ENCODE results near the gene ACRBP. TPM values are rescaled to one million over a fixed set of nuclear protein-coding genes. Genes with fewer than 3 reads are reported as not detected.

The ACRBP gene
- total and polyA plus RNA-seq, 7 donors: 0.29 to 0.99 (median 0.82) TPM; not detected in 1

DNA sequence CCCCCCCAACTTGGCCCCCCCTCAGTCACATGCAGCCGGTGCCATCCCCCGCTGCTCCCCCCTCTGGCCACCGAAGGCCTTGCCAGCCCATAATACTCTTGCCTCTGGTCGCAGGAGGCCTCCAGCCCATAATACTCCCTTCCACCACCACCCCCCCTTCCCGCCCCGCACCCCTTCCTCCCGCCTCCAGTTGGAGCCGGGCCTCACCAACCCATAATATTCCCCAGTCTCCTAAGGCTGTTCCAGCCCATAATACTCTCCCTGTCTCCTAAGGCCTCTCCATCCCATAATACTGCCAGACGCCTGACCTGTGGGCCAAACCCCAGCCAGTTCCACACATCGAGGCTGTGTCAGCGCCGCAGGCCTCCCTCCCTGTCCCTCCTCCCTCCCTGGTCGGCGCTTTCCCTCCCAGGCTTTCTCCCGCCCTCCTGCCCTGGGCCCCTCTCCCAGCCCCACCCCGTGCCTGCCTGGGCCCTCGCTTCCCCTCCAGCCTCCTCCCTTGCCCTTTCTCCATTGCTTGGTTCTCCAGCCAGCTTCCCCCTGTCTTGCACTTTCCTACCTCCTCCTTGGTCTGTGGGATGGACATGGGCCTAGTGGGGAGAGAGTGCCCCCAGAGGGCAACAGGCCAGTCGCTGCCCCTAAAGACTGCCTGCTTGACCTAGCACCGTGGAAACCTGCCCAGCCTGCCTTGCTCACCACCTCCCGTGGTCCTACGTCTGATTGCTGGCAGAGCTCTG is 33.3 kb downstream of the ACRBP start:
- 12 to 20% (median 20%) methylated on average over 15 to 21 of the region's 21 CpGs for WGBS, 3 donors
- peak; percentile 58 to 80 (median 75) for ATAC-seq
- Histone ChIP-seq H3K36me3 (ENCODE audit: insufficient read depth in 1 of 2, low read depth in 1 of 2) (no peaks in the 10 kb centered on the region), H3K4me1 (peaks cover 13% of the 10 kb centered on the region), H3K27me3 (ENCODE audit: insufficient read depth in 3 of 3, low read length in 2 of 3) (no peaks in the 10 kb centered on the region), H3K9me3 (no peaks in the 10 kb centered on the region), H3K27ac (peak overlapping the region; percentile 72), H3K4me3 (no peak overlapping the region)
- peak; percentile 88 to 95 for DNase-seq
- TF ChIP-seq, protein P1, sequence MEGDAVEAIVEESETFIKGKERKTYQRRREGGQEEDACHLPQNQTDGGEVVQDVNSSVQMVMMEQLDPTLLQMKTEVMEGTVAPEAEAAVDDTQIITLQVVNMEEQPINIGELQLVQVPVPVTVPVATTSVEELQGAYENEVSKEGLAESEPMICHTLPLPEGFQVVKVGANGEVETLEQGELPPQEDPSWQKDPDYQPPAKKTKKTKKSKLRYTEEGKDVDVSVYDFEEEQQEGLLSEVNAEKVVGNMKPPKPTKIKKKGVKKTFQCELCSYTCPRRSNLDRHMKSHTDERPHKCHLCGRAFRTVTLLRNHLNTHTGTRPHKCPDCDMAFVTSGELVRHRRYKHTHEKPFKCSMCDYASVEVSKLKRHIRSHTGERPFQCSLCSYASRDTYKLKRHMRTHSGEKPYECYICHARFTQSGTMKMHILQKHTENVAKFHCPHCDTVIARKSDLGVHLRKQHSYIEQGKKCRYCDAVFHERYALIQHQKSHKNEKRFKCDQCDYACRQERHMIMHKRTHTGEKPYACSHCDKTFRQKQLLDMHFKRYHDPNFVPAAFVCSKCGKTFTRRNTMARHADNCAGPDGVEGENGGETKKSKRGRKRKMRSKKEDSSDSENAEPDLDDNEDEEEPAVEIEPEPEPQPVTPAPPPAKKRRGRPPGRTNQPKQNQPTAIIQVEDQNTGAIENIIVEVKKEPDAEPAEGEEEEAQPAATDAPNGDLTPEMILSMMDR (IDR thresholded peaks at IDR 0.05): peak; percentile 7
- intact Hi-C loops (cut with DNase I): no loop called here

DNA sequence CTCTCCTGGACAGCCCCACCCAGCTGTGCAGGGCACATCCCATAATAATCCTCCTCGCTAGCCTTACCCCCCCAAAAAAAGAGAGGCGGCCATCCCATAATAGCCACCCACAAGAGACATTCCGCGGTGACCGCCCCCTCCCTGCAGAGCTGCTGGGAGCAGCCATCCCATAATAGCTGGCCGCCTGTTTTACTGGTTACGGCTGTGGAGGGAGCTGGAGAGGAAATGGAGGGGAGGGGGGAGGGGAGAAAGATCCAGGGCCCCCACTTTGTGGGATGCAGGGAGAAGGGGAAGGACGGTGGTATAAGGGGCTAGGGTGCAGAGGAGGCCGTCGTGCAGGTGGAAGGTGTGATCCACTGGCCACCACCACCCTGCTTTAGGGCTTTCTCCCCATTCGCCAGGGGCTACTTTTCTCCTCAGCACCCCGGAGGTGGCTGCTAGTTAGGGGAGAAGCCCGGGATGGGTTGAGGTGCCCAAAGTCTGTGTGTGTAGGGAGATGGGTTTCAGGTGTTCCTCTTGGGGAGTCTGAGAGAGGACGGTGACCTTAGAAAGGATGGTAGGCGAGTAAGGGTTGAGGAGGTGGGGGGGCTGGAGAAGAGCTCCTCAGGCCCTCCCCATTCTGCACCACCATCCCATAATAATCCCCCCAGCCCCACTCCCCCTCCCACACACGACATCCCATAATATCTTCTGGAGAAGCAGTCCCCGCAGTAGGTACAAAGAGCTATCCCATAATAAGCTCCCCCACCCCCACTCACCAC is 34.0 kb downstream of the ACRBP start:
- no peaks in the 10 kb centered on the region for H3K9me3 ChIP-seq
- H3K4me3 ChIP-seq: peak overlapping the region; percentile 25
- peaks cover 13% of the 10 kb centered on the region for H3K4me1 ChIP-seq
- TF ChIP-seq, protein P1 (IDR thresholded peaks at IDR 0.05): no peak
- ATAC-seq: peak in 3 of 4 donors; percentile 8 to 47 (median 18)
- 8 to 13% (median 12%) methylated on average over 16 to 17 of the region's 17 CpGs for WGBS, 3 donors
- H3K36me3 ChIP-seq (ENCODE audit: insufficient read depth in 1 of 2, low read depth in 1 of 2): no peaks in the 10 kb centered on the region
- intact Hi-C loops (cut with DNase I): no loop called here
- peak; percentile 69 to 85 for DNase-seq
- H3K27me3 ChIP-seq (ENCODE audit: insufficient read depth in 3 of 3, low read length in 2 of 3): no peaks in the 10 kb centered on the region
- H3K27ac ChIP-seq: peak overlapping the region; percentile 72

DNA sequence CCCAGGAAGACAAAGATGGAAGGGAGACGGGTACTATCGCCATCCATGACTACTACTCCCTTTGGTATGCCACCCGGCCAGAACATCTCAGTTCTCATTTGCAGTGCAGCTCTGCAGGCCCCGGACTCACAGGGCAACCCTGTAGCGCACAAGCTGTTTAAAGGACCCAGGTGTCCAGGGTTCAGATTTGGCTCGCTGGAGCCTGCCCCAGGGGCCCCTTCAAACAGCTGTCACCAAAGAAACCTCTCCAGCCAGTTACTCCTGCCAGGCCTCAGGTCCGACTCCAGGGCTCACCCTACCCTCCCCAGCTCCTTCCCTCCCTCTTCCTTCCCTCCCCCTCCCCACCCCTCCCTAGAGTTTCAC is 34.6 kb downstream of the ACRBP start:
- H3K4me1 ChIP-seq: peaks cover 13% of the 10 kb centered on the region
- WGBS, 3 donors: 26 to 29% (median 27%) methylated on average over 7 of the region's 7 CpGs
- TF ChIP-seq, protein P1 (IDR thresholded peaks at IDR 0.05): no peak
- peak overlapping the region; percentile 72 for H3K27ac ChIP-seq
- no peaks in the 10 kb centered on the region for H3K27me3 ChIP-seq (ENCODE audit: insufficient read depth in 3 of 3, low read length in 2 of 3)
- H3K9me3 ChIP-seq: no peaks in the 10 kb centered on the region
- intact Hi-C loops (cut with DNase I): no loop called here
- no peaks in the 10 kb centered on the region for H3K36me3 ChIP-seq (ENCODE audit: insufficient read depth in 1 of 2, low read depth in 1 of 2)
- ATAC-seq: no peak
- H3K4me3 ChIP-seq: peak overlapping the region; percentile 25
- no peak for DNase-seq

DNA sequence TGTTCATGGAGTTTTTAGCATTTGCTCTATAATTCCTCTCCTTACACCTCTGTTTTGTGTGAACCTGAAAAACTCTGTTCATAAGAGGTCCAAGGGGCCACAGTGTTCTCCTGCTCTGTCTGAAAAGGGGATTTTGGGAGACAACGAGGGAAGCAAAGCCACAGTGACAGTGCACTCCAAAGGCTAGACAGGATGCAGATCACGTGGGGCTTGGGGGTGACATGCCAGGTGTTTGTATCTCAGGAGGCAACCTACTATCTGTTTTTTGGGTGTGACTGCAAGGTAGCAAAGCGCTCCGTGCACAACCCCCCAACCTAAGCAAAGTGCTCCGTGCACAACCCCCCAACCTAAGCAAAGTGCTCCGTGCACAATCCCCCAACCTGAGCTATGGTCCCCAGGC is 35.0 kb downstream of the ACRBP start:
- no peak for ATAC-seq
- peak overlapping the region; percentile 30 for H3K27ac ChIP-seq
- WGBS, 3 donors: 56 to 60% (median 58%) methylated on average over 6 of the region's 6 CpGs
- no peaks in the 10 kb centered on the region for H3K27me3 ChIP-seq (ENCODE audit: insufficient read depth in 3 of 3, low read length in 2 of 3)
- intact Hi-C loops (cut with DNase I): no loop called here
- H3K9me3 ChIP-seq: no peaks in the 10 kb centered on the region
- TF ChIP-seq, protein P1 (IDR thresholded peaks at IDR 0.05): no peak
- H3K4me1 ChIP-seq: peaks cover 13% of the 10 kb centered on the region
- no peak for DNase-seq
- no peak overlapping the region for H3K4me3 ChIP-seq
- no peaks in the 10 kb centered on the region for H3K36me3 ChIP-seq (ENCODE audit: insufficient read depth in 1 of 2, low read depth in 1 of 2)

All from psoas muscle (tissue), 8 donors.